NCI-H1105 treated with DMSO at 0.1 percent for 48 hours (cell line): ENCODE results near the gene HERC3.

Source experiments
- DNase-seq: peaks from one replicate; lab custom pipeline; 2025; lab: John Stamatoyannopoulos, UW

The HERC3 gene

GRCh38 chr4:88746206-88746605, 153.9 kb downstream of the HERC3 start:
- no peak for DNase-seq

- no peak for DNase-seq
Measured at GRCh38 chr4:88747351-88747750, 155.1 kb downstream of the HERC3 start.

GRCh38 chr4:88750369-88750768, 158.1 kb downstream of the HERC3 start:
- no peak for DNase-seq

DNA sequence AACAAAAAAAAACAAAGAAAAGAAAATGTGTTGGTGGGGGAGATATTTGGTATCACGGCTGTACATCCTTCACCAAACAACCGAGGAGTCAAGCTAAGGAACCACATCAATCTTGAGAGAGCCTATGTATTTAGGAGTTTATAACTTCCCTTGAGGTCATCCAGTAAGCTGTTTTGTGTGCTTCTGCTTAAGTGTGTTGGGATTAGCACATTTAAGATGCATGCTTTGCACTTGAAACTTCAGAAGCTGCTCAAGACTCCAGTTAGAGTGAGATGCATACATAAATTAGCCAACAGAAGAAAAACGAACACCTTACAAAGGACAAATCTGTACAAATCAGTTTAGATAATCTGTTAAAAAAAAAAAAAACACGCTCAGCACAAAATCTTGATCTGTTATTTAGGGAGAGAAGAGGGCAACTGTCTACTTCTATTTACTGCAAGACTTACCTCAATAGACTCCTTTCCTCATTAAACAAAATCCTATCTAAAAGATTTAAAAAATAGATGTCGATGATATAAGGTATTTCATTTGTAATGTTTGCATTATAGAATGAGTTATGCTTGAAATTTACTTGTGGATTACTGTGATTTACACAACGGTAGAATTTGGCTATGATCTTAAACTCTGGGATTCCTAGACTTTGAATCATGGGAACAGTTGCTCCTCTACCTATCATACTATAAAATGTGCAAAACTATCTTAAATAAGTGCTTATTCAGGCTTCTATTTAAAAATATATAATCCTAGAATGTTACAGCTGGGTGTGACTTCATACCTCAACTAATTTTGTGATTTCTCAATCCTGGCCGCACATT, 159.2 kb downstream of the HERC3 start:
- DNase-seq = no peak

GRCh38 chr4:88752076-88752463, 159.8 kb downstream of the HERC3 start:
- no peak for DNase-seq

- DNase-seq = no peak
Measured at GRCh38 chr4:88752754-88753153, 160.5 kb downstream of the HERC3 start.

GRCh38 chr4:88753658-88754571, 161.6 kb downstream of the HERC3 start:
- no peak for DNase-seq

- DNase-seq = no peak
Measured at GRCh38 chr4:88754796-88755195, 162.5 kb downstream of the HERC3 start.

GRCh38 chr4:88755454-88755853, 163.2 kb downstream of the HERC3 start:
- no peak for DNase-seq

DNA sequence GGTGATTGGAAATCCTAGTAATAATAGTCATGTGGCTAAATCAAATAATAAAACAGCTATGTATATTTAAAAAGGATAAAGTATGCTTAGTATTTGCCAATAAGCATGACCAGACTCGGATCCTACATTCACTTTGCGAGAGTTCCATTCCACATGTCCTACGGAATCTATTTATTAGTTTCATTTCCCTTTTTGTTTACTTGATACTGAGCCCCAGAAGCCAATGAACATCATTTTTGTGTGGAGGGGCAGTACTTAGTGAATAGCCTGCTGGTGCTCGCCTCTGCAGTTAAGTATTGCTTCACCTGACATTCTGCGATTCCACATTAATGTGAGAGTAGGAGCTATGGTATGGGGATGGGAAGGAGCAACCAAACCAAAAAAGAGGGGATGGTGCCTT, 163.9 kb downstream of the HERC3 start:
- DNase-seq = no peak

DNA sequence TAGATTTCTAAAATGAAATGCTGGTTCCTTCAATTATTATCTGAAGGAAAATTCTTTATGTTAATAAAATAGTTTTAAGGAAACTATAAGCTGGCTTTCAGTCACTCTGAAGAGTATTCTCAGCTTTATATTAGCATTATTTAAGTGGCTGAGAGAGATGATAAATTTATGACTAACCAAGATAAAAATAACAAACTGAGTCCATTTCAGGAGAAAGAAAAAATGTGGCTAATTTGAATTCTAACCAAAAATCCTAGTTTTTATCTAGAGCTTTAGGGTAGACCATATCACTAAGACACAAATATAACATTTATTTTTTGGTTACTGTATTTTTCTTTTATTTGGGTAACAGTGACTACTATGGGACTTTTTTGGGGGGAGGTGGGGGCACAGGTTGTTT, 164.8 kb downstream of the HERC3 start:
- DNase-seq = no peak

DNA sequence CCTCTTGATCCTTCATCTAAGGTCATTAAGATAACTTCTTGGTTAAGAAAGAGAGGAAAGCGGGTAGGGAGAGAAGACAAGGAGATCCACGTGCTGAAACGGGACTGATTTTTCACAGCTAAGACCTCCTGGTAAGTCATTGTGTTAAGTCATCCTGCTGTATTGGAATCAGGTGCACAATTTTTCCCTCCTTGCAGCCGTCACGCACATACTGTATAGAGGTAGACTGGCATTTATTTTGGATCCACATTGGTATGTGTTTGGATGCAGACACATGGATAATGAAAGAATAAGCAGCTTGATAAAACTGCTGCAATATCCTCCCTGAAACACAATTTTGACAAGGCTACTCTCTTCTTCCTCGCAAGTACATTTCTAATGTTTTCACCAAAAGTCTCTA, 165.5 kb downstream of the HERC3 start:
- DNase-seq = no peak
